Measurements from ENCODE around the gene SORL1.

Gene SORL1

DNA sequence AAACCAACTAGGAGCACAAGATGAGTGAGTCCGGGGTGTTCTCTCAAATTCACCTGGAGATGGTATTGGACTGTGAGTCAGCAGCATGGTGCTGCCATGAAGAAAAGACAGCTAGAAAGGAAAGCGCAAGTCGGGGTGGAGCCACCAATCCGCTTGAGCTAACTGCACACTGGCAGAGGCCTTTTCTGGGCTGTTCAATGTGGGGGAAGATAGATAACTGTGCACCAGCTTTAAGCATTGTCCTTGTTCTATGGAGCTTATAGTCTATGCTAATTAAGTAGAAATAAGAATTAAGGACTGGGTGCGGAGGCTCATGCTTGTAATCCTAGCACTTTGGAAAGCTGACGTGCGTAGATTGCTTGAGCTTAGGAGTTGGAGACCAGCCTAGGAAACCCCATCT lies 22.6 kb downstream of the SORL1 start:
- Histone ChIP-seq H2AFZ (ENCODE audit: low read length) (no peak overlapping the region), H3K9me3 (ENCODE audit: insufficient read depth, low read depth, low read length) (no peaks in the 10 kb centered on the region), H3F3A (ENCODE audit: low read depth) (no peaks in the 10 kb centered on the region), H3K4me2 (ENCODE audit: low read depth, low read length, poor library complexity, severe bottlenecking) (no peak overlapping the region), H3K27me3 (ENCODE audit: insufficient read depth, low read length, poor library complexity, severe bottlenecking) (no peaks in the 10 kb centered on the region), H3K79me2 (ENCODE audit: insufficient read depth, low read length) (peaks cover 71% of the 10 kb centered on the region), H3K36me3 (ENCODE audit: insufficient read depth, low read length) (peaks cover 85% of the 10 kb centered on the region; the same call in 1 of the 2 replicates), H3K9ac (ENCODE audit: low read depth, low read length, poor library complexity, severe bottlenecking) (no peak overlapping the region), H3K4me1 (ENCODE audit: insufficient read depth, low read length, poor library complexity, severe bottlenecking) (no peaks in the 10 kb centered on the region), H4K20me1 (ENCODE audit: insufficient read depth, low read length, poor library complexity, severe bottlenecking) (peaks cover 5% of the 10 kb centered on the region), H3K4me3 (ENCODE audit: low read length, poor library complexity, severe bottlenecking) (no peak overlapping the region), H3K9me2 (replicated peaks; ENCODE audit: low read depth, low read length) (no peaks in the 10 kb centered on the region)
- TF ChIP-seq CTCF (conservative IDR thresholded peaks at IDR 0.05; ENCODE audit: low read length): no peak
- no peak for TF ChIP-seq EZH2phosphoT487 (IDR thresholded peaks at IDR 0.05; ENCODE audit: borderline replicate concordance)

- Histone ChIP-seq H3F3A (ENCODE audit: low read depth) (no peaks in the 10 kb centered on the region), H3K4me3 (ENCODE audit: low read length, poor library complexity, severe bottlenecking) (no peak overlapping the region), H3K36me3 (ENCODE audit: insufficient read depth, low read length) (peaks cover 69% of the 10 kb centered on the region; the same call in 1 of the 2 replicates), H3K9me3 (ENCODE audit: insufficient read depth, low read depth, low read length) (no peaks in the 10 kb centered on the region), H3K4me2 (ENCODE audit: low read depth, low read length, poor library complexity, severe bottlenecking) (no peak overlapping the region), H2AFZ (ENCODE audit: low read length) (no peak overlapping the region), H3K9ac (ENCODE audit: low read depth, low read length, poor library complexity, severe bottlenecking) (no peak overlapping the region), H3K9me2 (replicated peaks; ENCODE audit: low read depth, low read length) (no peaks in the 10 kb centered on the region), H3K27me3 (ENCODE audit: insufficient read depth, low read length, poor library complexity, severe bottlenecking) (no peaks in the 10 kb centered on the region), H3K4me1 (ENCODE audit: insufficient read depth, low read length, poor library complexity, severe bottlenecking) (peaks cover 5% of the 10 kb centered on the region), H4K20me1 (ENCODE audit: insufficient read depth, low read length, poor library complexity, severe bottlenecking) (peaks cover 5% of the 10 kb centered on the region), H3K79me2 (ENCODE audit: insufficient read depth, low read length) (peaks cover 57% of the 10 kb centered on the region)
- TF ChIP-seq EZH2phosphoT487 (IDR thresholded peaks at IDR 0.05; ENCODE audit: borderline replicate concordance) (no peak), CTCF (conservative IDR thresholded peaks at IDR 0.05; ENCODE audit: low read length) (no peak)
Observed at GRCh38 chr11:121476379-121477032, 24.4 kb downstream of the SORL1 start.

- Histone ChIP-seq H2AFZ (ENCODE audit: low read length) (no peak overlapping the region), H3K79me2 (ENCODE audit: insufficient read depth, low read length) (peaks cover 48% of the 10 kb centered on the region), H3K4me1 (ENCODE audit: insufficient read depth, low read length, poor library complexity, severe bottlenecking) (peaks cover 18% of the 10 kb centered on the region), H3K9me3 (ENCODE audit: insufficient read depth, low read depth, low read length) (no peaks in the 10 kb centered on the region), H3K4me2 (ENCODE audit: low read depth, low read length, poor library complexity, severe bottlenecking) (no peak overlapping the region), H3K4me3 (ENCODE audit: low read length, poor library complexity, severe bottlenecking) (no peak overlapping the region), H3K9me2 (replicated peaks; ENCODE audit: low read depth, low read length) (no peaks in the 10 kb centered on the region), H3F3A (ENCODE audit: low read depth) (peaks cover 12% of the 10 kb centered on the region), H3K36me3 (ENCODE audit: insufficient read depth, low read length) (peaks cover 54% of the 10 kb centered on the region; the same call in 1 of the 2 replicates), H3K9ac (ENCODE audit: low read depth, low read length, poor library complexity, severe bottlenecking) (no peak overlapping the region), H3K27me3 (ENCODE audit: insufficient read depth, low read length, poor library complexity, severe bottlenecking) (no peaks in the 10 kb centered on the region), H4K20me1 (ENCODE audit: insufficient read depth, low read length, poor library complexity, severe bottlenecking) (no peaks in the 10 kb centered on the region)
- TF ChIP-seq CTCF (conservative IDR thresholded peaks at IDR 0.05; ENCODE audit: low read length) (no peak), EZH2phosphoT487 (IDR thresholded peaks at IDR 0.05; ENCODE audit: borderline replicate concordance) (no peak)
Observed at GRCh38 chr11:121478226-121478894, 26.2 kb downstream of the SORL1 start.

Data from Loucy (cell line).